IPS-15b (cell line): ENCODE results near the gene GLIS1.

Experiments used
- H3K27me3 ChIP-seq: one replicate; pipeline ENCODE4 v1.6.1; 2013; ENCODE audit warnings: low read length; ENCODE audit not compliant: control insufficient read depth, insufficient read depth
- H3K36me3 ChIP-seq: one replicate; pipeline ENCODE4 v1.6.1; 2013; ENCODE audit warnings: low read length; ENCODE audit not compliant: control insufficient read depth, insufficient read depth
- H3K4me1 ChIP-seq: one replicate; pipeline ENCODE4 v1.6.1; 2013; ENCODE audit warnings: mild to moderate bottlenecking, low read length; ENCODE audit not compliant: control insufficient read depth, insufficient read depth
- H3K4me3 ChIP-seq: one replicate; pipeline ENCODE4 v1.5.1; 2013; ENCODE audit warnings: low read depth, low read length
- H3K9ac ChIP-seq: one replicate; pipeline ENCODE4 v1.6.1; 2013; ENCODE audit warnings: low read depth, mild to moderate bottlenecking, low read length
- H3K9me3 ChIP-seq: one replicate; pipeline ENCODE4 v1.6.1; 2013; ENCODE audit warnings: mild to moderate bottlenecking, low read length; ENCODE audit not compliant: control insufficient read depth, insufficient read depth

GLIS1 gene

DNA sequence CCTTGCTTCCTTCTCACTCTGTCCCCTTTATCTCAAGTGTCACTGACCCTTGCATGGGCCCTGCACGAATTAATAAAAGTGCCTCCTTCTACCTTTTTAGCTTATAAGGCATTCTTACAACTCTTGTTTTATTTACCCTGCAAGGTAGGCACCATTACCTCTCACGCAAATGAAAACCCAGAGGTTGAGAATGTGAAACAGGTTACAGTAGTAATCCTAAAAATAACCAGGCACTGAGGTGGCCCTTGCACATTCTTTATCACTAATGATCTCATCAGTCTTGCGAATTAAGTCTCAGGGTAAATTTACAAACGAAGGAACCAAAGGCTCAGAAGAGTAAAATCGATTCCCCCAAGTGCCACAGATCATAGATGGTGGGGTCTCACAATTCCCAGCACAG, 3.7 kb downstream of the GLIS1 start:
- H3K36me3 ChIP-seq, result no peaks in the 10 kb centered on the region
- peaks cover 50% of the 10 kb centered on the region for H3K27me3 ChIP-seq
- H3K9me3 ChIP-seq, result no peaks in the 10 kb centered on the region
- no peak overlapping the region for H3K9ac ChIP-seq
- H3K4me3 ChIP-seq, result no peak overlapping the region
- no peaks in the 10 kb centered on the region for H3K4me1 ChIP-seq

GRCh38 chr1:53734650-53735211, 4.2 kb downstream of the GLIS1 start:
- Histone ChIP-seq H3K27me3 (peaks cover 44% of the 10 kb centered on the region), H3K36me3 (no peaks in the 10 kb centered on the region), H3K9me3 (no peaks in the 10 kb centered on the region), H3K4me1 (no peaks in the 10 kb centered on the region), H3K4me3 (no peak overlapping the region), H3K9ac (no peak overlapping the region)

DNA sequence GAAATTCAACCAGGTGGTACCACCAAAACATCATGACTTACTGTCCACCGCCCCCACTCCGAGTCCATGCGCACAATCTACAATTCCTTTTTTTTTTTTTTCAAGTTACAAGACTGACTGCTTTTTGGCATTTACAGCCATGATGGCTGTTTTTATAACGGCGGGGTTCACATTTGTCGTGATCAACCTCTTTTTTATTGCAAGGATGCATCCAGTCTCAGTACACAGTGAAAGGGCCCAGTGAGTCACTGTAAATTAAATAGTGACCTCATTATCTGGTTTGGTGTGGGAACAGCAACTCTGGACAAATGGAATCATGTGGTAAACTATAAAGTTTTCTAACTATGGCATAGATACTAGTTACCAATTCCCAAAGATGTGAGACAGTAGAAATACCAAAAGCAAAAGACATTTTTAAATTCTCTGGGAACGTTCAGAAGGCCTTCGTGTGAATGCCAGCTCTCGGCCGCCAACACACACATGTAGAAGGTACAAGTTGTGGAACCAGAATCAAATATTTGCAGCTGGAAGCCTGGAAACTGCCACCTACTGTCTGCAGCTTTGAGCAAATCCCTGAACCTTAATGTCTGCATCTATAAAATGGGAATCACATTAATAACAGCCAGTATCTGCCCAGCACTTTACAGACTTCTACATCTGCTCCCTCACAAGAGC, 4.9 kb downstream of the GLIS1 start:
- Histone ChIP-seq H3K27me3 (peaks cover 40% of the 10 kb centered on the region), H3K4me3 (no peak overlapping the region), H3K9ac (no peak overlapping the region), H3K9me3 (no peaks in the 10 kb centered on the region), H3K36me3 (no peaks in the 10 kb centered on the region), H3K4me1 (no peaks in the 10 kb centered on the region)

DNA sequence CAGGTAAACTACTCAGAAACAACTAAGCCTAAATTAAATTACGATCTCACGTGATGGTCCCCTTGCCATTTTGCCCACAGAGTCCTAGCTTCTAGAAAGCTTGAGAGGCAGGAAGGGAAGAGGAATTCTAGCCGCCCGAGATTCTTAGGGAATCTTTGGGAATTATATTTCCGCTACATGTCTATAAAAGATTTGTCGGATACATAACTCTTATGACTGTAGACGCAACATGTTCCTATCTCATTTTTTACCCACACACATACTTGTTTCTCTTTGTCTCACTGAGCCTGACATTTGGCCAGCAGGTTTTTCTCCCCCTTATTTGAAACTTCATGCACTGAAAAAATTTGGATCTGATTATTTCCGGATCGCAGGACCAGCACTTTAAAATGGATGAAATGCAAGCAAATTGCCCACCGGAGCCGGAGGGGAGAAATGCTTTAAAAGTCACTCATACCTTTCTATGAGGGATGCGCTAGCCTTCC, 5.5 kb downstream of the GLIS1 start:
- no peak overlapping the region for H3K4me3 ChIP-seq
- H3K9me3 ChIP-seq, result no peaks in the 10 kb centered on the region
- no peak overlapping the region for H3K9ac ChIP-seq
- H3K27me3 ChIP-seq, result peaks cover 37% of the 10 kb centered on the region
- no peaks in the 10 kb centered on the region for H3K4me1 ChIP-seq
- no peaks in the 10 kb centered on the region for H3K36me3 ChIP-seq

GRCh38 chr1:53732912-53733317, 6.0 kb downstream of the GLIS1 start:
- H3K36me3 ChIP-seq, result no peaks in the 10 kb centered on the region
- H3K4me3 ChIP-seq, result no peak overlapping the region
- H3K4me1 ChIP-seq, result no peaks in the 10 kb centered on the region
- no peak overlapping the region for H3K9ac ChIP-seq
- H3K27me3 ChIP-seq, result peaks cover 31% of the 10 kb centered on the region
- H3K9me3 ChIP-seq, result no peaks in the 10 kb centered on the region

DNA sequence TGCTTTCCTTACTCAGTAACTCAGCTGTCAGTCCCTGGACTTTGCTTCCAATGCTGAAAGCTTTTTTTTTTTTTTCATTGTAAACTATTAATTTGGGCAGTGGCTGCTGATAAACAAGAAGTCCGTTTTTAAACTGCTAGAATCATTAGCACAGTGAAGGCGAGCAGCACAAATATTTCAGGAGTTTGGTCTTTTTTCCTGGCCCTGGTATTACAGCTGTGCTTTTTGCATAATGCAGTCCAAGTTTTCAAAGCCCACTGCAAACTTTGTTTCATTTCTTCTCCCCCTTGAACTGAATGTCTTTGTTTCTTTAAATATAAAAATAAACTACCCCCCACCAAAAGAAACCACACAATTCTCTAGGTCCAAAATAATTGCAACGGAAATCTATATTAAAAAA, 6.6 kb downstream of the GLIS1 start:
- Histone ChIP-seq H3K4me1 (no peaks in the 10 kb centered on the region), H3K4me3 (no peak overlapping the region), H3K9ac (no peak overlapping the region), H3K9me3 (no peaks in the 10 kb centered on the region), H3K27me3 (peaks cover 27% of the 10 kb centered on the region), H3K36me3 (no peaks in the 10 kb centered on the region)

DNA sequence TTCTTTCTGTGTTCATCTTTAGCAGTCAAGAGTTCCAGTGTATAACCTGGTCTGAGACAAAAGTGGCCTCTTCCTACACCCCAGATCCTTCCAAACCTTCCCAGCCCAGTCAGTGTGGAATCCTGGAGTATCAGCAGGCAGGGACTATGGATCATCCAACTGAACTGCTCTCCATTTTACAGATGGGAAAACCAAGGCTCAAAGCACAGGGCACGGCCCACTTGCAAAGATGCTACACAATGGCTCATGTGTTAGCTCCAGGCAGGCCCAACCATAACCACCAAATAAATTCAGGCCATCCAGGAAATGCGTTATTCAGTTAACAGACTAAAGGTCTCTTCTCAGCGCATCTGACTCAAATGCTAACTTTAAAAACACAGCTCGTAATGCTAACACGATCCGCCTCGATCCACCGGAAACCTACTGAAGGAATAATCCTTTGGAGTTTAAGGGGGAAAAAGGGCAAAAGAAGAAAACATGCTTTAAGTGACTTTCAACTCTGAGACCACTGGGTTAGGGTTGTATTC, 7.1 kb downstream of the GLIS1 start:
- no peak overlapping the region for H3K9ac ChIP-seq
- H3K4me3 ChIP-seq, result no peak overlapping the region
- no peaks in the 10 kb centered on the region for H3K36me3 ChIP-seq
- no peaks in the 10 kb centered on the region for H3K9me3 ChIP-seq
- no peaks in the 10 kb centered on the region for H3K4me1 ChIP-seq
- H3K27me3 ChIP-seq, result peaks cover 21% of the 10 kb centered on the region

- no peaks in the 10 kb centered on the region for H3K4me1 ChIP-seq
- peaks cover 14% of the 10 kb centered on the region for H3K27me3 ChIP-seq
- H3K9ac ChIP-seq, result no peak overlapping the region
- no peaks in the 10 kb centered on the region for H3K36me3 ChIP-seq
- no peaks in the 10 kb centered on the region for H3K9me3 ChIP-seq
- no peak overlapping the region for H3K4me3 ChIP-seq
These were observed 7.8 kb downstream of the GLIS1 start for GRCh38 chr1:53731043-53731600.

GRCh38 chr1:53730224-53730865, 8.6 kb downstream of the GLIS1 start:
- Histone ChIP-seq H3K9me3 (no peaks in the 10 kb centered on the region), H3K9ac (no peak overlapping the region), H3K4me1 (no peaks in the 10 kb centered on the region), H3K4me3 (no peak overlapping the region), H3K36me3 (no peaks in the 10 kb centered on the region), H3K27me3 (peaks cover 6% of the 10 kb centered on the region)

DNA sequence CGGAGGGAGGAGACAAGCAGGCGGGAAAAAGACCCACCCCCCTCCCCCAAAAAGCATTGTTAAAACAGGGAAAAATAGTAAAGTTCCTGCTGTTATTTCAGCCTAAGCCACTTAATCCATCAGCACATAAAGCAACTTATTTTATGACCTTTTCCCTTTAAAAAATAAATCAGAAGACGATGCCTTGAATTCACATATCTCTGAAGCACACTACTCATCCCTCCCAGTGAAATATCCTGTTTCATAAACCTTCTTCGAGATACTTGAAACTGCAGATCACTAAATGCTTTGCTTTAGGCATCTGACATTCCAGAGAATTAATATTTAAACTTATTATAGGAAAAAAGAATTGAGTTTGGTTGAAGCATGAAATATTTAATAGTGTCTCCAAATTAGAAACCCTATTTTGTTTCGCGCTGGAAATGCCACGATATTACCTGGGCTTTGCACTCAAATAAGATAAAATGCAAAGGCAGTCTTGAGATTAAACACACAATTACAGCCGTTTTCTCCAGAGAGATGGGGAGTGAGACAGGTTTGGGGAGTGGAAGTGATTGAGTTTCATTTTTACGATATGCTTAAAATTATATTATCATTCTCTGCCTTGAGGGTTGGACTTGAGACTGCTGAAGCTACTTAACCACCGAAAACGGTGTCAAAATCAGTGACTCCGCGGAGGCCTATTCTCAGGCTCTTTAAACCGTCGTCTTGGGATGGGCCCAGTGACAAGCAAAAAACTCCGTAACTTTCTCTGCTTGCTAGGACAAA, 9.3 kb downstream of the GLIS1 start:
- Histone ChIP-seq H3K4me1 (no peaks in the 10 kb centered on the region), H3K36me3 (no peaks in the 10 kb centered on the region), H3K9ac (no peak overlapping the region), H3K9me3 (no peaks in the 10 kb centered on the region), H3K4me3 (no peak overlapping the region), H3K27me3 (peaks cover under 1% of the 10 kb centered on the region)

GRCh38 chr1:53728702-53729455, 10.1 kb downstream of the GLIS1 start:
- Histone ChIP-seq H3K9ac (no peak overlapping the region), H3K36me3 (no peaks in the 10 kb centered on the region), H3K27me3 (no peaks in the 10 kb centered on the region), H3K4me1 (no peaks in the 10 kb centered on the region), H3K4me3 (no peak overlapping the region), H3K9me3 (no peaks in the 10 kb centered on the region)
